OCI-LY7 (cell line): ENCODE data around the gene C20orf141. TPM values are rescaled to one million over a fixed set of nuclear protein-coding genes. Genes with fewer than 3 reads are reported as not detected.

ENCODE experiments used
- BruUV-seq: library from RNA; stranded (reverse); fragments of 400-500 nt; replicated peaks from 2 replicates; lab custom pipeline; 2021; lab: Mats Ljungman, UMichigan
- CTCF ChIA-PET: fragments of 300-600 bp; sonication (Branson Sonifier 250); formaldehyde crosslinking; loops from one replicate; lab custom pipeline; 2022; ENCODE audit warnings: antibody characterized with exemption; ENCODE audit not compliant: unreplicated experiment; lab: Charles Lee
- POLR2A ChIA-PET: fragments of 300-600 bp; sonication (Branson Sonifier 250); formaldehyde crosslinking; loops from one replicate; lab custom pipeline; 2022; ENCODE audit warnings: antibody characterized with exemption; lab: Charles Lee
- DNase-seq: peaks from one replicate; pipeline ENCODE4 v3.0.0-alpha.2; 2015; ENCODE audit warnings: low spot score
- H2AFZ ChIP-seq: fragments of 200-600 bp; sonication (generic), shearing (Covaris generic); 2 replicates; pipeline ENCODE4 v1.6.1; 2014; ENCODE audit warnings: mild to moderate bottlenecking, antibody characterized with exemption, low read length, moderate library complexity
- H3K27ac ChIP-seq: fragments of 200-600 bp; sonication (generic); 2 replicates; pipeline ENCODE4 v1.5.1; 2014; ENCODE audit warnings: mixed run types, low read depth, mild to moderate bottlenecking, moderate library complexity, low read length, inconsistent platforms; ENCODE audit not compliant: poor library complexity, severe bottlenecking
- H3K36me3 ChIP-seq: fragments of 200-600 bp; sonication (generic); 2 replicates; pipeline ENCODE4 v1.6.1; 2014; ENCODE audit warnings: mild to moderate bottlenecking, antibody characterized with exemption, low read length, moderate library complexity, mixed read lengths; ENCODE audit not compliant: insufficient read depth
- H3K4me1 ChIP-seq: fragments of 200-600 bp; sonication (generic); 2 replicates; pipeline ENCODE4 v1.5.1; 2014; ENCODE audit warnings: mild to moderate bottlenecking, low read length; ENCODE audit not compliant: insufficient read depth, poor library complexity, severe bottlenecking
- H3K4me2 ChIP-seq: fragments of 200-600 bp; sonication (generic); 2 replicates; pipeline ENCODE4 v1.6.1; 2014; ENCODE audit warnings: mild to moderate bottlenecking, low read length
- H3K4me3 ChIP-seq: fragments of 200-600 bp; sonication (generic); 2 replicates; pipeline ENCODE4 v1.5.1; 2014; ENCODE audit warnings: mild to moderate bottlenecking, low read depth, low read length; ENCODE audit not compliant: poor library complexity, severe bottlenecking
- H3K79me2 ChIP-seq: fragments of 200-600 bp; sonication (generic); 2 replicates; pipeline ENCODE4 v1.6.1; 2016; ENCODE audit warnings: low read depth, mild to moderate bottlenecking, low read length, moderate library complexity, mixed read lengths; ENCODE audit not compliant: insufficient read depth
- H3K9me2 ChIP-seq: fragments of 200-600 bp; sonication (generic); 2 replicates; pipeline ENCODE4 v1.6.1; 2016; ENCODE audit warnings: mild to moderate bottlenecking, low read length, mixed read lengths; ENCODE audit not compliant: insufficient read depth
- H3K9me3 ChIP-seq: fragments of 200-600 bp; sonication (generic); 2 replicates; pipeline ENCODE4 v1.6.1; 2014; ENCODE audit warnings: mild to moderate bottlenecking, mixed run types, low read length, mixed read lengths
- H4K20me1 ChIP-seq: fragments of 200-600 bp; sonication (generic); 2 replicates; pipeline ENCODE4 v1.6.1; 2014; ENCODE audit warnings: mild to moderate bottlenecking, antibody characterized with exemption, low read length, moderate library complexity, mixed read lengths; ENCODE audit not compliant: insufficient read depth
- EZH2phosphoT487 ChIP-seq: fragments of 200-600 bp; sonication (generic); IDR thresholded peaks from 2 replicates; pipeline ENCODE4 v1.6.1; 2018; ENCODE audit warnings: low read depth, borderline replicate concordance, mild to moderate bottlenecking, mixed run types, antibody characterized with exemption, low read length, moderate library complexity, mixed read lengths
- intact Hi-C: fragments of 100-400 bp; cut with micrococcal nuclease; formaldehyde crosslinking; loops from one replicate; pipeline ENCODE4 v1.10.0; 2022; ENCODE audit not compliant: unreplicated experiment
- total RNA-seq, 2 experiments: library from RNA; depleted of rRNA in 1 of 2; stranded (reverse); fragments of >200 nt in 1 of 2; shearing (Covaris generic) in 1 of 2; gene quantifications; 2 replicates each; pipeline ENCODE4 v1.2.3, GENCODE V29; 2014 to 2022
- TF ChIP-seq, protein P1 (sequence below): fragments of 200-600 bp; sonication (generic); conservative IDR thresholded peaks from 2 replicates; pipeline ENCODE4 v1.5.1; 2014; ENCODE audit warnings: mild to moderate bottlenecking, antibody characterized with exemption, low read length, moderate library complexity, mixed read lengths

Gene C20orf141
- total RNA-seq, 2 experiments from 2014 or later: not detected

DNA sequence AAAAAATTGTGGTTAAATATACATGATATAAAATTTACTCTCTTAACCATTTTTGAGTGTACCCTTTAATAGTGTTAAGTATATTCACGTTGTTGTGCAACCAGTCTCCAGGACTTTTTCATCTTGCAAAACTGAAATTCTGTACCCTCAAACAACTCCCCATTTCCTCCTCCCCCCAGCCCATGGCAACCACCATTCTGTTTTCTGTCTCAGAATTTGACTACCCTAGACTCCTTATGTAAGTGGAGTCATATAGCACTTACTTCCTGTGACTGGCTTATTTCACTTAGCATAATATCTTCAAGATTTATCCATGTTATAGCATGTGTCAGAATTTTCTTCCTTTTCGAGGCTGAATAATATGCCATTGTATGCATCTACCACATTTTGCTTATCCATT is 30.8 kb downstream of the C20orf141 start:
- no peak overlapping the region for H3K4me3 ChIP-seq
- TF ChIP-seq, protein P1, sequence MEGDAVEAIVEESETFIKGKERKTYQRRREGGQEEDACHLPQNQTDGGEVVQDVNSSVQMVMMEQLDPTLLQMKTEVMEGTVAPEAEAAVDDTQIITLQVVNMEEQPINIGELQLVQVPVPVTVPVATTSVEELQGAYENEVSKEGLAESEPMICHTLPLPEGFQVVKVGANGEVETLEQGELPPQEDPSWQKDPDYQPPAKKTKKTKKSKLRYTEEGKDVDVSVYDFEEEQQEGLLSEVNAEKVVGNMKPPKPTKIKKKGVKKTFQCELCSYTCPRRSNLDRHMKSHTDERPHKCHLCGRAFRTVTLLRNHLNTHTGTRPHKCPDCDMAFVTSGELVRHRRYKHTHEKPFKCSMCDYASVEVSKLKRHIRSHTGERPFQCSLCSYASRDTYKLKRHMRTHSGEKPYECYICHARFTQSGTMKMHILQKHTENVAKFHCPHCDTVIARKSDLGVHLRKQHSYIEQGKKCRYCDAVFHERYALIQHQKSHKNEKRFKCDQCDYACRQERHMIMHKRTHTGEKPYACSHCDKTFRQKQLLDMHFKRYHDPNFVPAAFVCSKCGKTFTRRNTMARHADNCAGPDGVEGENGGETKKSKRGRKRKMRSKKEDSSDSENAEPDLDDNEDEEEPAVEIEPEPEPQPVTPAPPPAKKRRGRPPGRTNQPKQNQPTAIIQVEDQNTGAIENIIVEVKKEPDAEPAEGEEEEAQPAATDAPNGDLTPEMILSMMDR: no peak
- no peak for TF ChIP-seq EZH2phosphoT487
- ChIA-PET POLR2A (no interaction called here), CTCF (no interaction called here)
- intact Hi-C loops: no loop called here
- no peak overlapping the region for H2AFZ ChIP-seq
- H3K4me1 ChIP-seq: peaks cover 6% of the 10 kb centered on the region
- no peaks in the 10 kb centered on the region for H3K36me3 ChIP-seq
- H3K9me2 ChIP-seq: no peaks in the 10 kb centered on the region
- DNase-seq: no peak
- no peak overlapping the region for H3K4me2 ChIP-seq
- no peaks in the 10 kb centered on the region for H3K79me2 ChIP-seq
- no peaks in the 10 kb centered on the region for H4K20me1 ChIP-seq
- no peak overlapping the region for H3K27ac ChIP-seq
- BruUV-seq: no TSS peak
- no peaks in the 10 kb centered on the region for H3K9me3 ChIP-seq

DNA sequence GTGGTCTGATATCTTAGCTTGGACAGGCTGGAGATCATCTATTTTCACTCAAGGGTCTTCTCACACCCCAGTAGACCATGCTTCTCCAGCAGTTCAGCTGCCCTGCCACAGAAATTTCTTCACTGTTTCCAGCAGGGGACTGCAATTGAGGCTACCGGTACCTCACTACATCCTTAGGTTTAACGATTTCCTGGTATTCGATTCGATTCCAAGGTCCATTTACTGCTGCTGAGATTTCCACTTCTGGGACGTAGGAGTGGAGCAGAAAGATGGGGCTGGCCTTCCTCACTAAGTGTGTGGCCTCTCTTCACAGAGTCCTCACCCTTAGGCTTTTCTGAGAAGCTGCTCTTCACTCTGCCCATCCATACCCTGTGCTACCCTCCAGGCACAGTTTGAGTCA is 31.9 kb downstream of the C20orf141 start:
- POLR2A ChIA-PET: interaction anchor here (0.6 kb wide), 1 partner anchor 271 kb away, joined by 3 read pairs; no protein-coding TSS in a partner anchor
- no TSS peak for BruUV-seq
- Histone ChIP-seq H2AFZ (no peak overlapping the region), H3K4me2 (no peak overlapping the region), H3K4me3 (no peak overlapping the region), H3K27ac (no peak overlapping the region), H3K9me2 (no peaks in the 10 kb centered on the region), H3K4me1 (no peaks in the 10 kb centered on the region), H3K79me2 (no peaks in the 10 kb centered on the region), H3K36me3 (no peaks in the 10 kb centered on the region), H4K20me1 (no peaks in the 10 kb centered on the region), H3K9me3 (no peaks in the 10 kb centered on the region)
- intact Hi-C loops: no loop called here
- no peak for TF ChIP-seq EZH2phosphoT487
- TF ChIP-seq, protein P1: no peak
- CTCF ChIA-PET: no interaction called here
- DNase-seq: no peak

DNA sequence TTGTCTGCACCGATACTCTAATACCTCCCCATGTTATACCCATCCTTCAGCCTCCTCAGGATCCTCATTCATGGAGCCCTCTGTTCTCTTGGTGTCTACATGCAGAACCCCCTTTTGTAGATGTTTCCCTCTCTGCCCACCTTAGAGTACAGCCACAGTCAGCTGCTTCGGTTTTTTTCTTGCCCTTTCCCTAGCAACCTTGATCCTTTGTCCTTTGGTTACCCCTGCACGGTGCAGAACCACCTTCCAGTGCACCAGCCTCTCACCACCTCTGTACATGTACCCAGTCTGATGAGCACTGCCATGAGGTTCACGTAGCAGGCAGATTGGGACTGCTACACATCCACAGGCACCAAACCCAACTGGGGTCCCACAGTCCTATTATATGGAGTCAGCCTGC is 33.0 kb downstream of the C20orf141 start:
- Histone ChIP-seq H3K4me3 (no peak overlapping the region), H3K9me3 (no peaks in the 10 kb centered on the region), H3K4me1 (no peaks in the 10 kb centered on the region), H3K4me2 (no peak overlapping the region), H3K36me3 (no peaks in the 10 kb centered on the region), H3K79me2 (no peaks in the 10 kb centered on the region), H3K9me2 (no peaks in the 10 kb centered on the region), H4K20me1 (no peaks in the 10 kb centered on the region), H3K27ac (no peak overlapping the region), H2AFZ (no peak overlapping the region)
- CTCF ChIA-PET: interaction anchor here (0.6 kb wide), 1 partner anchor 64 kb away, joined by 5 read pairs; no protein-coding TSS in a partner anchor
- DNase-seq: no peak
- intact Hi-C loops: no loop called here
- no peak for TF ChIP-seq EZH2phosphoT487
- TF ChIP-seq, protein P1: no peak
- BruUV-seq: no TSS peak
- POLR2A ChIA-PET: interaction anchor here (0.7 kb wide), 1 partner anchor 15 kb away, joined by 3 read pairs; no protein-coding TSS in a partner anchor
